ENCODE measurements around the gene FRMD4B. TPM values are rescaled to one million over a fixed set of nuclear protein-coding genes. Genes with fewer than 3 reads are reported as not detected.

Gene FRMD4B
- total RNA-seq, 3 donors from 2014 or later: 26.0 to 29.4 (median 28.6) TPM

DNA sequence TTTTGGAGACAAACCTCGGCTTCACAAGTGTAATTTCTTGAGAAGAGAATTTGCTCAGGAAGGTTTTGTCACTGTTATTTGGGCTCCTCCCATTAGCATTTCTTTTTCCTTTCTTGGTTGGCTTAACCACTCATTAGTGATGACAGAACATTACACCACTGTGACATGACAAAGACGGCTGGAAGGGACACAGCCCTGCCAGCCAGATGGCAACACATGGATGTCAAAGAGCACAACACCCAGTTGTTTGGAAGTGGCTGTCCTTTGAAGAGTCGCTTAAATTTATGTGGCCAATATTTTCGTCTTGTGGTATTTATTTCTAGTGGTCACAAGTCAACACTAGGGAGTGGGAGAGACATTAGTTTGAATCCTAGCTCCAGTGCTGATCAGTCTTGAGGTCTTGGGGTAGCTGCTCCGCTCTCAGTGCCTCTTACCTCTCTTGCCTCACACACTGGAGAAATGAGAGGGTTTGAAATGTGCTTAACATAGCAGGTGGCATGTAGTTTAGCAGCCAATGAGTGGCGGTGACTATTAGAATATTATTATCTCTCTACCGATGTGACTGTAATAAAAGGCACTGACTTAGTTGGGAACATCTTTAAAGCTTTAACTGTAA lies 92.8 kb downstream of the FRMD4B start:
- no peaks in the 10 kb centered on the region for H3K9me3 ChIP-seq
- no peak for DNase-seq
- no peak overlapping the region for H3K4me3 ChIP-seq
- ATAC-seq: no peak
- H3K36me3 ChIP-seq (ENCODE audit: low read depth): no peaks in the 10 kb centered on the region
- no peak for TF ChIP-seq CTCF (IDR thresholded peaks at IDR 0.05)
- H3K4me1 ChIP-seq (ENCODE audit: low read depth): no peaks in the 10 kb centered on the region
- intact Hi-C loops (cut with DNase I, micrococcal nuclease): no loop called here

- Histone ChIP-seq H3K9me3 (no peaks in the 10 kb centered on the region), H3K4me3 (no peak overlapping the region), H3K36me3 (ENCODE audit: low read depth) (no peaks in the 10 kb centered on the region), H3K4me1 (ENCODE audit: low read depth) (no peaks in the 10 kb centered on the region)
- ATAC-seq (no peak), DNase-seq (no peak)
- TF ChIP-seq CTCF (IDR thresholded peaks at IDR 0.05): no peak
- intact Hi-C loops (cut with DNase I, micrococcal nuclease): no loop called here
These were observed 93.7 kb downstream of the FRMD4B start for GRCh38 chr3:69292185-69292584.

GRCh38 chr3:69290430-69290829 lies 95.5 kb downstream of the FRMD4B start:
- Histone ChIP-seq H3K4me3 (no peak overlapping the region), H3K9me3 (no peaks in the 10 kb centered on the region), H3K4me1 (ENCODE audit: low read depth) (no peaks in the 10 kb centered on the region), H3K36me3 (ENCODE audit: low read depth) (no peaks in the 10 kb centered on the region)
- TF ChIP-seq CTCF (IDR thresholded peaks at IDR 0.05): no peak
- ATAC-seq (no peak), DNase-seq (no peak)
- intact Hi-C loops (cut with DNase I, micrococcal nuclease): no loop called here

DNA sequence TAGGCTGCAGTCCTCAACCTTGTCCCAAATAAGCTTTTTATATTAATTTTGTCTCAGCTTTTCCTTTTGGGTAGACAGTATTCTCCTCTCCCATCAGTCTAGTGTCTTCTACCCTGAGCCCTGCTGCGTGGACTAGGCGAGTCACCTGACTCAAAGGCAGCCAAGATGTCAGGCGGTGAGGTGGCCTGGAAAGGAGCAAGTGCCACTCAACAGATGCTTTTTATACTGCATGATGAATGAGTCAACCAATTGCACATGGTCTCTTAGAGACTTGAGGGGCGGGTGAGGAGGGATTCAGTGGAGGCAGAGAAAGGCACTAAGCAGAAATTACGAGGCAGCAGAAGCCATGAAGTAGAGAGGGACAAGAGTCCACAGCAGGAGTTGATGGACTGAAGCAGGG lies 95.9 kb downstream of the FRMD4B start:
- no peak for ATAC-seq

DNA sequence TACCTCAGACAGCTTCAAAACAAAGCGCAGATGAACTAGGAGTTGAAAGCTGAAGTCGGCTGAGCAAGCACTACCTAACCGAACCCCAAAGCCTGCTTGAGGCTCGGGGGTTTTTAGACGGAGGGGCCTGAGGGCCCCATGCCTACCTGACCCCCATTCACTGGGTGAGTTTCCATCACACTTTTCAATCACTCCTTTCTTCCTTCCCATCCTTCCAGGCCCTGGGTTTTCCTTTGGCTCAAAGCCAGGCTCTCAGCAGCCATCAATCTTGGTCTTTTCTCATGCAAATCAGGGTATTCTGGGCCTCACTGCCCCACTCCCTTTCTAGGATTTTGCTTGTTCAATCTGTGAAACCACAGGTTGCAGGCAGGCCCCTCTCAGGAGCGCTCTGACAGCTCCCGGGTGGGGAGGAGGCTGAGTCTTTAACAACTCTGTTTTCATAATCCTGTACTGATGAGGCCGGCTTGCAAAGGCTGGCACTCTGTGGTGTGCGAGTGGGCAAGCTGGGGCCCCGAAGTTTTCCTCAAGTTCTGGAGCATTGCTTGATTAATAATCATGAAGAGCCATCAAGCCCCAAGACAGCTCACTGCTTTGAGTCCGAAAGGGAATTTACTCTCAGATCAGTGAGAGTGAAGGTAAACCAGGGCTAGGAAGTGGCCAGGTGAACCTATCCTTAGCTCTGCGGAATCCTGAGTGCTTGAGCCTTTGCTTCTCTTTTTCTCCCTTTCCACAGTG lies 97.6 kb downstream of the FRMD4B start:
- no peak for TF ChIP-seq CTCF (IDR thresholded peaks at IDR 0.05)
- H3K4me1 ChIP-seq (ENCODE audit: low read depth): no peaks in the 10 kb centered on the region
- DNase-seq (no peak), ATAC-seq (no peak)
- no peak overlapping the region for H3K4me3 ChIP-seq
- intact Hi-C loops (cut with DNase I, micrococcal nuclease): no loop called here
- H3K9me3 ChIP-seq: no peaks in the 10 kb centered on the region
- no peaks in the 10 kb centered on the region for H3K36me3 ChIP-seq (ENCODE audit: low read depth)

More for the DNA sequence above, 95.9 kb downstream of the FRMD4B start:
- Histone ChIP-seq H3K9me3 (no peaks in the 10 kb centered on the region), H3K4me1 (ENCODE audit: low read depth) (no peaks in the 10 kb centered on the region), H3K4me3 (no peak overlapping the region), H3K36me3 (ENCODE audit: low read depth) (no peaks in the 10 kb centered on the region)
- DNase-seq: no peak
- TF ChIP-seq CTCF (IDR thresholded peaks at IDR 0.05): no peak
- intact Hi-C loops (cut with DNase I, micrococcal nuclease): no loop called here

Data from mucosa of descending colon (tissue), 3 donors.